HG03571 (cell line): Measurements from ENCODE around the gene SLC39A8.
"Not testable (repeated sequence)": the region's sequence is repeated elsewhere in the genome, so short reads cannot be mapped to it uniquely, and the experiment has no call there.

Experiments
- ATAC-seq: cut with Tn5 transposase; IDR thresholded peaks from one replicate; pipeline ENCODE4 v1.9.1; 2021; ENCODE audit not compliant: unreplicated experiment

Gene SLC39A8

DNA sequence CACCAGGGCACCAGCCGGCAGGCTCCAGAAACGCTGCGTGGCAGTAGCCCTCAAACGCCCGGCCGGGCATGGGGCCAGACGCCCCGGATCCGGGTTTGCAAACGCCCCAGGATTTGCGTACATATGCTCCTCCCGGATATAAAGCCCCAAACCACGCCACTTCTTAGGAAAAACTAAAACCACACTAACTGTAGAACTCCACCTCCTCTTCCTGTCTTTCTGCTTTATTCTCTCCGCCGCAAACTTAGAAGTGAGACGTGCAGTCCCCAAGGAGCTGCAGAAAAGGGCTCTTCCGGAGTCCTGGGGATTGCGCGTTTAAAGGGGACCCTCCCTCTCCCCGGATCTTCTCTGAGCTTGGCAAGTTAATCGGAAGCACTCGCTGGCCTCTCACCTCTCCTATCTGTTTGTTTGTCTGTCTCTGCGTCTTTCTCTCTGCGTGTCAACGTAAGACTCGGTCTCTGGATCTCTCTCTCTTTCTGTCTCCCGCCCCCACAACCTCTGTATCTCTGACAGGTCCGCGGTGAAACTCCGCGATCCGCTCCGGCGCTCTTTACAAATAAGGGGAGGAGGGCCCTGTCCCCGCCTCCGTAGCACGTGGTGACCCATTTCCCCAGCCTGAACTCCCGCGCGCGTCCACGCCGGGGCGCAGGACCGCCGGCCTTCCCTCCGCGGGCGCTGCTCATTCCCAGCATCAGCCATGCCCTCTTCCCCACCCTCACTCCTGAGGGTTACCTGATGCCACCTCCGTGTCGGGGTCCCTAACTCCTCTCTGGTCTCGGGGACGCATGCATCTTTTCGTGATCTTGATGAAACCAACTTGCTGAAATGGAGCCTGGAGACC is at the start of gene SLC39A8:
SLC39A8 (minus strand) TSS at position 529 of the 841 bp plus-strand sequence. CDS start 820 bp downstream, outside the sequence.
- ATAC-seq: peak; percentile 80

DNA sequence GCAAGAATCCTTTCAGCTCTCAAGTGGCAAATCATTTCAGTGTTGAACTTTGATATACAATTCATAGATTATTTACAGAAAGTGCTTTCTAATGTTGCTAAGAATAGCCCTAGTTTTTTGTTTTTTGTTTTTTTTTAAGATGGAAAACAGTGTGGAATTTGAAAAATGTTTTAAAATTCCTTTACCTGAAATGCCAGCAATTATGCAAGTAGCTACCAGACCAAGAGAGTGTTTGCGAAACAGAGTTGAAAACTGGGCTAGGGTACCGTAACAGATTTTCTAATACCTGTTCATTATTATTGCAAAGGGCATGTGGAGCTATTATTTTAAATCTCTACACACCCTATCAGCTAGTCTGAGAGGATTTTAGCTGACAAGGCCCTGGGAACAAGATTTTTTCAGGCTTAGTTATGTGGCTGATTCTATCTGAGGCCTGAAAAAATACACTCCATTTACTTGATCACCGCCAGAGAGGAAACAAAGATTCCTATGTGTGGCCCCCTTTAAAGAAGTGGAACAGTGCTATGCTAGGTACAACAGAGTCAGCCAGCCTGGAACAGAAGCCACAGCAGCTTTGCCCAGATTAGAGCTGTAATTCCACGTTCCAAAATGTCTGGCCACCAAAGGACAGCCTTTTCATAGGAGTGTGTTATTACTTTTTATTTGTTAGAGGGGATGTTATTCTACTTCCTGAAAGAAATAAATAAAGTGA is 46.9 kb upstream of the SLC39A8 start:
- no peak for ATAC-seq

DNA sequence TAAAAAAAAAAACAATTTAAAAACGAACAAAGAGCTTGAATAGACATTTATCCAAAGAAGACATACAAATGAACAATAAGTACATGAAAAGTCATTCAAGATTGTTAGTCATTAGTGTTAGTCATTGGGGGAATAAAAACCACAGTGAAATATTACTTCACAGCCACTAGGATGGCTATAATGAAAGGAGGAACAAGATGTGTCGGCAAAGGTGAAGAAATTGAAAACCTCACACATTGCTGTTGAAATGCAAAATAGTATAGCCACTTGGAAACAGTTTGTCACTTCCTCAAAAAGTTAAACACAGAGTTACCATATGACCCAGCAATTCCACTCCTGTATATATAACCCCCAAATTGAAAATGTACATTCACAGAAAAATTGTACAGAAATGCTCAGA is 45.2 kb upstream of the SLC39A8 start:
- peak; percentile 93 for ATAC-seq

DNA sequence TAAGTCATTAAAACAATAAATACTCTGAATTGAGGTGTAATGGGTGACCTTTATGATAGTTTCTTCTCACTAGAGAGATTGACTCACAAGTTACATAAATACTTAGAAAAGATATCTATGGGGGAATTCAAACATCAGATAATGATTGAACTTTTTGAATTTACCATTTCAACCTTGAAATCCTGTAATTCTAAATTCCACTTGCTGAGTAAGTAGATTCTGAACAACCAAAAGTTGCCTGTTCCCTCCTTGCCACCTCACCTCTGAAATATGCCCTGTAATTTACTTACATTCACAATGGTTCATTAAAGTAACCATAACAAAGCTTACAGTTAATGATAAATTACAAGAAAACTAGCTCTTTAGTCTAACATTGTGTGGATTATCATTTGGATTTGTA is 43.3 kb upstream of the SLC39A8 start:
- ATAC-seq: no peak

DNA sequence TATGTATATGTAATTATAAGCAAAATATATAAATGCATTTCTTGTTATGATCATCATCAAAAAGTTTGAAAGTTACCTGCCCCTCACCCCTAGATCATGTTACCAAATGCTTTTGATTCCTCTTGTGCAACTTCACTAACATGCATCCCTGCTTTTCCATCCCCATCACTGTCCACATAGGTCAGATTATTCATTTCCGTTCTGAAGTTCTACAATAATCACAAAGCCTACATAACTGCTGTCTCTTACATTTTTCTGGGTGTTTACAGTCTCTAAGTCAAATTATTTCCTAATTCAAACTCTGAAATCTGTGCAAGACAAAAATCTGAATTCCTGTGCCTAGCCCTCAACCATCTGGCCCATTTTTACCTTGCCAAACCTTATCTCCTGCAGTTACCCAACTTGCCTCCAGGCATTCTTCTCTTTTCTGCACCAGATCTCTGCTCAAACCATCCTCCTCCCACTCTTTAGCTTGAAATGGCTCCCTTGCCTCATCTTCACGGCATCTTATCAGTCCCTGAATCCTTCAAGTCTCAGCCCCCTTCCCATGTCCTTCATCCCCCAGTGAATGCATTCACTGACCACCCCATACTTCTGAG is 42.4 kb upstream of the SLC39A8 start:
- no peak for ATAC-seq

DNA sequence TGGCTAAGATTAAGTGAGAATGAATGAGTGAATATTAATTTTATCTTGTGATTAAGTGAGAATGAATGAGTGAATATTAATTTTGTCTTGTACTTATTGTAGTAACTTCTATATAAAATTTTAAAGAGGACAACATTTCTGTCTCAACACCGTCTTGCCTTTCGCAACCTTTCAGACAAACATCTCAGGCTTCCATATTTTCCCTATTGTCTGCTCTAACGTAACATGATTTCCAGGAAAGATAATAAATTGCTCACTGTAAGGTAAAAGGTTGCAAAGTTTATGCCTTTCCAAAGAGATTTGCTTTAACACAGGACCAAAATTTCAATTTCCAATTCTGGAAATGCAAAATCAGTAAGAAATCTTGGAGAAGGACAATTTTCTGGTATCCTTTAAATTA is 41.7 kb upstream of the SLC39A8 start:
- ATAC-seq: no peak

DNA sequence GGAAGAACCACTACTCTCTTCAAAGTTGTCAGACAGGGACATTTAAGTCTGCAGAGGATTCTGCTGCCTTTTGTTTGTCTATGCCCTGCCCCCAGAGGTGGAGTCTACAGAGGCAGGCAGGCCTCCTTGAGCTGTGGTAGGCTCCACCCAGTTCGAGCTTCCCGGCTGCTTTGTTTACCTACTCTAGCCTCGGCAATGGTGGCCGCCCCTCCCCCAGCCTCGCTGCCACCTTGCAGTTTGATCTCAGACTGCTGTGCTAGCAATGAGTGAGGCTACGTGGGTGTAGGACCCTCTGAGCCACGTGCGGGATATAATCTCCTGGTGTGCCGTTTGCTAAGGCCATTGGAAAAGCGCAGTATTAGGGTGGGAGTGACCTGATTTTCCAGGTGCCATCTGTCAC is 35.0 kb upstream of the SLC39A8 start:
- not testable (repeated sequence) for ATAC-seq

DNA sequence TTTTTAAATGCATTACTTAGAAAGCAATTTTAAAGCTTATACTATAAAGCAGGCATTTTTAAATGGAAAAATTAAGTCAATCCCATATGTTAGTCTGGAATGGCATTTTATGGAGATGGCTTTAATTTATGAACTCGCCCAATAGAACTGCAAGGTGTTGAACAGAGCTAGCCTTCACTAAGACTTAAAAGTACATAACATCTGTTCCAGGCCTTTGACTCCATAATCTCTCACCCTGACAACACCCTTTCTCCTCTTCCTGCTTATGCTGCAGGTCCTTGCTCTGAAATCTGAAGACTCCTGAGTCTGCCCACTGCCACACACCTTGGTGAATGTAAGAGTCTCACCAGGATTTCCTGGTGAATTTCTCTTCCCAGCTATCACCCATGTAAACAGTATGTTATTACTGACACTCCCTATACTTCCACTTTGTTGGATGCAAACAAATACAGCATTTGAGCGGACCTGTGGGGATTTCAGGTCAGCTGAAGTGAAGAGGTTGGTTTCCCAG is 17.7 kb upstream of the SLC39A8 start:
- no peak for ATAC-seq

DNA sequence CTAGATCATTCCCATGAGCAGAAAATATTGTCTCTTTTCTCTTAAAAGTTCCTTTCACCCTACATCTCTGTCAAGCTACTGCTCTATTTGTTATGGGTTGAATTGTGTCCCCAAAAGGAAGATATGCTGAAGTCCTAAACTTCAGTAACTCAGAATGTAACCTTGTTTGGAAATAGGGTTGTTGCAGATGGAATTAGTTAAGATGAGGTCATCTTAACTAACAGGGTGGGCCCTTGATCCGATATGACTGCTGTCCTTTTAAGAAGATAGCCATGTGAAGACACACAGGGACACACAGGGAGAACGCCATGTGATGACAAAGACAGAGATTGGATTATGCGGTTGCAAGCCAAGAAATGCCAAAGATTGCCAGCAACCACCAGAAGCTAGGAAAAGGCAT is 12.8 kb upstream of the SLC39A8 start:
- no peak for ATAC-seq

DNA sequence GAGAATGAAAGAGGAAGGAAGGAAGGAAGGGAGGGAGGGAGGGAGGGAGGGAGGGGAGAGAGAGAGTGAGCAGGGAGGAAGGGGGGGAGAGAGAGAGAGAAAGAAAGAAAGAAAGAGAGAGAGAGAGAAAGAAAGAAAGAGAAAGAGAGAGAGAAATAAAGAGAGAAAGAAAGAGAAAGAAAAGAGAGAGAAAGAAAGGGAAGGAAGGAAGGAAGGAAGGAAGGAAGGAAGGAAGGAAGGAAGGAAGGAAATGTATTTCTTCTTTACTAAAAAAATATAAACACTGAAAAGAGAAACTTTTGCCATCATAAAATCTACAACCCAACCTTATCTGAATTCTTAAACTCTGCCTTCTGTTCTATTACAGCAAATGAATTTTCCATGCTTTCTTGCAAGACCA is 12.4 kb upstream of the SLC39A8 start:
- ATAC-seq: not testable (repeated sequence)

DNA sequence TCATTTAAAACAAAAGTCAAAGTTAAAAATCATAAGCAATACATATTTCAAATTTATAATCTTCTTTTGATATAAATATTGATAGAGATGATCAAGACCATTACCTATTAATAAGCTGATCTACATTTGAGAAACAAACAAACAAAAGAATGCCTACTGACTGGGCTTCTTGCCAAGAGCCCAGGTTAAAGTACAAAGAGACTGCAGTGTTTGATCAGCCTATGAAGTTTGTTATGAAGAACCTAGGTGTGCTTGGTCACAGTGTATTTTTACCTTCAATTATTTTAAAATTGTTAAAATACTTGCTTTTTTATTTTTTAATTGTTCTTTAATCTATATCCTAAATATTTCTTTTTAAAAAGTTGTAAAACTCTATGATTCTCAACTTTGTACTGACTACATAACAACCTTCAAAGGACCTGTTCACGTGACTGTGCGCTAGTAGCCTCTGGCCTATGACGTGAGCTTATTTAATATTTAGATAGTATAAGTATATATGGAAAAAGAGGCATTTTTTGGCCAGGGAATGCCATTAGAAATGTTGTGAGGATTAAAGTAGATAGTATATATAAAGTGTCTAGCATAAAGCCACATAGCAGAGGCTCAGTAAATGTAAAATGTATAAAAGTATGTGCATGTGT is 11.4 kb upstream of the SLC39A8 start:
- no peak for ATAC-seq

DNA sequence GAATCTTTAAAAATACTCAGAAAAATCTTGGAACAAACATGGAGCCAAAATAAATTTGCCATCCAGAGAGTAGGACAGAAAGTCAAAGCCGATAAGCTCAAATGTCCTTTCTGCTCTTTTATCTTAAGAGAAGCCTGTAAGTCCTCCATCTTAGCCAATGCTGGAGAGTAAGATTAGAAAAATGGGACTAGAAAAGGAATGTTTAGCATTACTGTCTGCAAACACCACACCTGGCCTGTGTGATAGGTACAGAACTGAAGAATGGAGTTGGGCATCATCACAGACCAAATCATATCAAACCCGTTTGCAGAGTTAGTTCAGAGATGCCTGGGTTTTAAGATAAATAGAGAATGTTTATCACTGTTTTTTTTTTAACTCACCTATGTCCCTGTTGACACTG is 10.5 kb upstream of the SLC39A8 start:
- ATAC-seq: no peak

DNA sequence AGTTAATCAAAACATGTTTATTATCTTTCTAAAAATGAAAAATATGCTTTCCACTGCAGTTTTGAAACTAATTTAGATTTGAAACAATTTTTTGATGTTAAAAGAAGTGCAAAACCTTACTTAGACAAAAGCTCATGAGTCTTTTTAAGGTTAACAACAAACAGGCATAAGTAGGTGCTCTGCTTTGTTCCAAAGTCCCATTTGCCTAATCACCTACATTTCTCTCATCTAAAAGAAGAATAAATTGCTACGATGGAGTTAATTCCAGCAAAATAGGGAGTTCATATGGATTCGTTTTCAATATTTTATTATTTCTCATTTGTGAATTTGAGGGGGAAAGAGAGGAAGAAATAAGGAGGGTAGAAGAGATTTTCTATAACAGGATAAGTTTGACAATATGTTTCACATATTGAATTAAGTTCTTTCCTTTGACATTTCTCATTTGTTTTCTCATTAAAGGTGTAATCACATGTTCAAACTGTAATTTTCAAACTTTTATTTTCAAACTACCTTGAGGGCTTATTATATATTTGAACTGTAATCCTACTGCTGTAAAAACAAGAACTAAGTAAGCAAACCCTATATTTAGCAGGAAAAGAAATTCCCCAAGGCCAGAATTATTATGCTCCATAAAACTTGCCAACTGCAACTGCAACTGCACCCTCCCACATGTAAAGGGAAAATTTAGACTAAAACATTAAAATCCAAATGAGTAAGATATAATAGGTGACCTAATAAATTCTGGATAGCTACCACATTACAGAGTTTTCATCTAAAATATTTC is 9.6 kb upstream of the SLC39A8 start:
- no peak for ATAC-seq

DNA sequence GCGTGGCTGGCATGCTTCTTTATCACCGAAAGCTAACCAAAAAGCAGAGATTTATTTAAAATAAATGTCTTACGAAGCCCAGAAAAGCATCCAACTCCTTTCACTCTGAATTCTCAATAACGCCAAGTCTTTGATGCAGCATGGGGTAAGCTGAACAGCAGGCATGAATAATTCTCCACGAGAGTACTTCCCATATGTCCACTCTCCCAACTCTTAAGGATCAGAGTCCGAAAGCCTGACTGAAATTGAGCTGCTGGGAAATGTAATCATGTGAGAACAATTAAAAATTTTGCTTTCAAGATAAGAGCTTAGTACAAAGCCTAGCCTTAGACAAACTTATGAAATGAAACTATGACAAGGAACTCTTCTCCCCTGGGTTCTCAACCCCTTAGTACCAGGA is 7.5 kb upstream of the SLC39A8 start:
- ATAC-seq: no peak

DNA sequence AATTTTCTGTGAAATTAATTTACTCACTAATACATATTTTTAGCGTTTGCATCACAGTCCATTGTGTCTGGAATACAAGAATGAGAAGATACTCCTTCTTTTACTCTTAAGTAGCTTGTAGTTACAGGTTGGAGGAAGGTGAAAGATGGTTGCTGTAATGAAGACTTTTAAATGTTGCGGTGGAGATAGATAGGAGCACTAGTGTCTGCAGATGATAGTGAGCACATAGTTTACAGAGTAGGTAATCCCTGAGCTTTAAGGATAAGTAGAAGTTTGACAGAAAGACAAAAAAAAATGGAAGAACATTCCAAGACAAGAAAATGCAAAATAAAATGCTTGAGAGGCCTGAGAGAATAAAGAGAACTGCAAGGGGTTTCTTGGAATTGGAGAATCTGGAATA is 5.4 kb upstream of the SLC39A8 start:
- no peak for ATAC-seq

DNA sequence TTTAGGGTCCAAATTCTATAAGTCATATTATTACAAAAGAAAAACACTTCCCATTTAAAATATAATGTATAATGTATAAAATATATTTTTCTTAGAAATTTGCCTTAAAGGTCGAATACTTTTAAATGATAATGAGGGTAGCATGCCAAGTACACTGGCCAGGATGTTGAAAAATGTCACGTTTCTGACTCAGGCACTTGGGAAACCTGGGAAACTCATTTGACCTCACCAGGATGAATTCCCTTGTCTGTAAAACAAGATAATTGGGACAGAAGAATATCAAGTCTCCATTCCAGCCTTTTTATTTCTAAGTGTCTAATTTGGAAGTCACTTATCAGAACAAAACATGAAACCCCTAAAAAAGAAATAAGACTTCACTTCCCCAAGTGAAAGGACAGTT is 3.4 kb upstream of the SLC39A8 start:
- ATAC-seq: no peak

DNA sequence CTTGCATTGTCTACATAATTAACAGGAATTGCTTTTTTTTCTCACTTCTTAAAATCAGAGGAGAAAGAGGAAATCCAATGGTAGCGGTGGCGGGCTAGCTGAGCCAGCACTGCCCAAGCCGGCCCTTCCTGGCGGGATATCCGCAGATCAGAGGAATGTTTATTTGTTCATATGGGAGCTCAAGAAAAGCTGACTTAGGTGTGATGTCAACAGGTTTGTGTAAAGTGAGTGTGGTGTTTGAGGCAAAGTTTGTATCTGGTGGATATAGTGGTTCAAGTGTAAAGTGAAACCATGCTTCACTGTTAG is 466 bp upstream of the SLC39A8 start:
- no peak for ATAC-seq

DNA sequence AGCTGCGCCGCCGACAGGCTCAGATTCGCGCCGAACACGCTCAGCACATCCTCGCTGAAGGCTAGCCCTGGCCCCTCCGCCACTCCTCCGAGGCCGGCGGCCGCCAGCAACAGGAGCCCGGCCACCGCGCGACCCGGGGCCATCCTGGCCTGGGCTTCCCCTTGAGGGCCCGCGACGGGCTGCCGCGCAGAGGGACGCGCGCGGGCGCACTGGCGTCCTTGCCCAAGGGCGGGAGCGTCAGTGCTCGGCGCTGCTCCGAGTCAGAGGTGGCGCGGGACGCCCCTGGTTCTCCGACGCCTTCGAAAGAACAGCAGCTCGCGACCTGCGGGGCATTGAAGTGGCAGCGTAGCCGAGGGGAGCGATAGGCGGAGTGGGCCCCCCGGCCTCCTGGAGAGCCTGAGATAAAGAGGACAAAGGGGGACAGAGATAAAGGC is 745 bp downstream of the SLC39A8 start:
- peak; percentile 43 for ATAC-seq

DNA sequence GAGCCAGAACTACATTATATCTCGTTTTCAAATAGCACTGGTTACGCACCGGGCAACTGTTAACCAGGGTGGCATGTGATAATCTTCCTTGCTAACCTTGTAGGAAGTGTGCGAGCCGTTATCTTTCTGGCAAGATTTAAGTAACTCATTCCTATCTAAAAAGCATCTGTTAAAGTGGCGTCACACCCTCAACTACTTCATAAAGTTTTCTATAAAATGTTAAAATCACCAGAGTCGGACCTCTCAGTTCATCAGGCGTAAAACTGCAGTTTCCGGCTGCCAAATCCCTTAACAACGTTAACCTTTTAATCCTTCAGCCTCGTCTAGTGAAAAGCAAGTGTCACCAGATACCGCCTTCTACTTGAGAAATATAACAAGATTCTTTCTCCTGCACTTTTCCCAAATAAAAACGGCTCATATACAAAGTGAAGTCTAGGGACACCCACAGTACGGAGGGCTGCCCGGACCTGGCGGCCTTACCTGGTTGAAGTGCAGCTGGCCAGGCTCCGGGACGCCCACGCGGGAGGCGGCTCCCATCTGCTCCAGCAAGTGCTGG is 1.2 kb downstream of the SLC39A8 start:
- ATAC-seq: peak; percentile 36

DNA sequence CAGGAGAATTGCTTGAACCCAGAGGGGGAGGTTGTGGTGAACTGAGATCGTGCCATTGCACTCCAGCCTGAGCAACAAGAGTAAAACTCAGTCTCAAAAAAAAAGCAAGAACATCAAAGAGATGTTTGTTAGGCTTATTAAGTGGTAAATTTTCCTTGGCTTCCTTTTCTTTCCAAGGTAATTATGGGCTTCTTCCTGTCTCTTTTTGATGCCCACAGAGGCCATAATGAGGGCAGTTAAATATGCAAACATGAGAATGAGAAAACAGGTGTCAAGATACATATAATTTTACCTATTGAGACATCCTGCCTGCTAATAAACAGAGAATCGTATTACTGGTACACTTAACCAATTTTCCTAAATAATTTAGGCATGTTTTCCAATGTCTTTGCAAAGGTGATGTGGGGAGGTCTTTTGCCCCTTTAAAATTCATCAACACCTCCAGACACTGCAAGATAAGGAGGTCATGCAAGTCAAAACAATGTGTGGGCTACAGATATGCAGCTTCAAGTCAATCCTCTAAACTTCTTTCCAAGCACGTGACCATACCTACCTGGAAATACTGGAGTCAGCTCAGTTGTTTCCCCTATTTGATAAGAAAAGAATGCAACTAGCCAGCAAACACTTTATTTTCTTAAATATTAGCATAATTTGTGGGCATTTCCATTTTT is 2.7 kb downstream of the SLC39A8 start:
- ATAC-seq: no peak
